Heart left ventricle (tissue), 16 donors: ENCODE results near the gene SLC9A8. TPM values are rescaled to one million over a fixed set of nuclear protein-coding genes. Genes with fewer than 3 reads are reported as not detected.

Source experiments
- ATAC-seq, 4 donors: fragments of 200-7000 bp; cut with Tn5 transposase; one replicate each; pipeline ENCODE4 v1.9.1; 2020 to 2022; ENCODE audit warnings: moderate library complexity in 4 of 4, mild to moderate bottlenecking in 3 of 4, moderate number of reproducible peaks in 1 of 4
- DNase-seq, 5 donors: peaks; one replicate each; pipeline ENCODE4 v3.0.0-alpha.2; 2020
- H3K27ac ChIP-seq, 12 donors: fragments of 200-600 bp; sonication (generic) in 4 of 12; one replicate each; pipeline versions ENCODE4 v1.5.0 to v1.8.0; 2016 to 2022; ENCODE audit warnings: mild to moderate bottlenecking in 2 of 12
- H3K27me3 ChIP-seq, 9 donors: fragments of 200-600 bp; sonication (generic) in 2 of 9; one replicate each; pipeline versions ENCODE4 v1.5.1 to v1.8.0; 2016 to 2022; ENCODE audit warnings: mild to moderate bottlenecking in 3 of 9
- H3K36me3 ChIP-seq, 9 donors: fragments of 200-600 bp; sonication (generic) in 2 of 9; one replicate each; pipeline versions ENCODE4 v1.5.0 to v1.8.0; 2018 to 2022; ENCODE audit warnings: mild to moderate bottlenecking in 2 of 9
- H3K4me1 ChIP-seq, 12 donors: fragments of 200-600 bp; sonication (generic) in 4 of 12; one replicate each; pipeline versions ENCODE4 v1.5.0 to v1.8.0; 2016 to 2022; ENCODE audit warnings: mild to moderate bottlenecking in 3 of 12
- H3K4me3 ChIP-seq, 12 donors: fragments of 200-600 bp; sonication (generic) in 4 of 12; one replicate each; pipeline versions ENCODE4 v1.5.0 to v1.8.0; 2017 to 2022; ENCODE audit warnings: mild to moderate bottlenecking in 9 of 12, moderate library complexity in 4 of 12
- H3K9me3 ChIP-seq, 12 donors: fragments of 200-600 bp; sonication (generic) in 4 of 12; one replicate each; pipeline versions ENCODE4 v1.5.0 to v1.8.0; 2016 to 2022; ENCODE audit warnings: mild to moderate bottlenecking in 1 of 12
- POLR2A ChIP-seq, 2 donors: fragments of 450-650 bp; IDR thresholded peaks; one replicate each; pipeline ENCODE4 v1.6.1; 2017; ENCODE audit warnings: antibody characterized with exemption in 2 of 2, mild to moderate bottlenecking in 2 of 2, moderate library complexity in 2 of 2
- WGBS, 4 donors: extraction: QIAGEN DNeasy Blood & Tissue Kit in 2 of 4; methylation state at CpG; one replicate each; pipeline versions ENCODE4 v1.1.5 to v1.1.7; 2013 to 2018; 5-methylcytosine and 5-hydroxymethylcytosine counted together
- intact Hi-C, 10 donors: fragments of 100-400 bp; cut with DNase I; formaldehyde crosslinking; loops; one replicate each; pipeline versions ENCODE4 v1.11.1 to v1.14.2; 2022
- polyA plus RNA-seq, 2 donors: library from polyadenylated mRNA; stranded (reverse); fragments of 200-250 nt; gene quantifications; one replicate each; pipeline ENCODE4 v1.2.3, GENCODE V29; 2013
- total RNA-seq, 9 donors: library from RNA; depleted of rRNA in 2 of 9; stranded (reverse); fragments of >200 nt in 2 of 9; fragmentation: NEBNext Ultra II Directional in 3 of 9; extraction: Animal tissue kit (Norgen Biotek cat#: 25700) in 3 of 9; gene quantifications; one replicate each; pipeline versions ENCODE4 v1.1.0 to v1.2.4, GENCODE V29; 2016 to 2023
- TF ChIP-seq, protein P1 (sequence below), 12 donors: fragments of 200-600 bp; sonication (generic) in 4 of 12; IDR thresholded peaks; one replicate each; pipeline versions ENCODE4 v1.5.0 to v1.8.0; 2018 to 2022; ENCODE audit warnings: antibody characterized with exemption in 12 of 12, mild to moderate bottlenecking in 5 of 12
- donor health status: ischemic (EF 13 %, LVEDD 7.1; RV severe dilation, severe dysfunction).
- donor health status: healthy with polysubstance abuse.
- donor health status: DM: no; HTN: yes; CAD: no.
- donor health status: DM: no; HTN: no; CAD: no.
- donor health status: ischemic (EF 25% LVEDD 6.9; RV normal size, moderate dysfunction).
- donor health status: ischemic (EF 25% LVEDD 5.7; RV mildly dilated, moderate dysfunction).
- donor health status: healthy.
- donor health status: DM: yes; HTN: yes; CAD: no.
- donor health status: ischemic (EF 35%, LVEDD 5.7; RV mildly dilated, moderate dysfunction).
- donor health status: nonischemic (EF 11% LVEDD 7.7; RV severe dilation, severe dysfunction).
- donor health status: DM: yes; HTN: yes; CAD: no.
- donor health status: PGD.
- donor health status: ischemic (EF 29% LVEDD 5.4; RV normal size, mild dysfunction).
- donor health status: nonischemic (EF 23%, LVEDD 6.1; RV moderate dilation, normal function).

Gene SLC9A8
- total and polyA plus RNA-seq, 11 donors = 4.6 to 12.5 (median 6.2) TPM

DNA sequence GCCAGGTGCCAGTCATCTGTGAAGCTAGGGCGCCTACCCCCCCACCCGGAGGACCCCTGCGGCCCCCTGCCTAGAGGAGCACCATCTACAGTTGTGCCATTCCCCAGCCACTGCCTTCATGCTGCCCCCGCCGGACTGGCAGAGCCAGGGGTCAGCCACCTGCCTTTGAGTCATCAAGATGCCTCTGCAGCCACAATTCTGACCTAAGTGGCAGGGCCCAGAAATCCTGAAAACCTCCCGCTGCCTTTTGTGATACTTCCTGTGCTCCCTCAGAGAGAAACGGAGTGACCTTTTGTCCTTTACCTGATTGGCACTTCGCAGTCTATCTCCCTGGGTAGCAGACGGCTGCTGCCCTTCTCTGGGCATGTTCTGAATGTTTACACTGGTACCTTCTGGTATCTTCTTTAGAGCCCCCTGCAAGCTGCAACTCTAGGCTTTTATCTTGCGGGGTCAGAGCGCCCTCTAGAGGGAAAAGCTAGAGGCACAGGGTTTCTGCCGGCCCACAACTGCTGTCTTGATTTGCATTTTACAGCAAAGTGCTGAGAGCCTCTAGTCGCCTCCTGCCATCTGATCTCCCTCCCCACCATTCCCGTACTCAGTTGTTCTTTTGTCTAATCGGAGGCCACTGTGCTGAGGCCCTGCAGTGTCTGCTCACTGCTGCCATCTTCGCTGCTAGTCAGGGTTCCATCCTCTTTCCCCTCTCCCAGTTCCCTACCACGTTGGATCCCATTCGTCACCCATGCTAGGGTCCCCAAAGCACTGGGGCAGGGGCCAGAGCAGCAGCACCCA is 75.8 kb downstream of the SLC9A8 start:
- Histone ChIP-seq H3K36me3 (peaks cover 0 to 47% (median 28%) of the 10 kb centered on the region in 9 donors), H3K4me3 (no peak overlapping the region), H3K27me3 (no peaks in the 10 kb centered on the region), H3K9me3 (no peaks in the 10 kb centered on the region), H3K27ac (peak overlapping the region in 11 of 12 donors; percentile 35 to 79 (median 59)), H3K4me1 (peaks cover 0 to 69% (median 48%) of the 10 kb centered on the region in 12 donors)
- no peak for TF ChIP-seq POLR2A (IDR thresholded peaks at IDR 0.05)
- TF ChIP-seq, protein P1, sequence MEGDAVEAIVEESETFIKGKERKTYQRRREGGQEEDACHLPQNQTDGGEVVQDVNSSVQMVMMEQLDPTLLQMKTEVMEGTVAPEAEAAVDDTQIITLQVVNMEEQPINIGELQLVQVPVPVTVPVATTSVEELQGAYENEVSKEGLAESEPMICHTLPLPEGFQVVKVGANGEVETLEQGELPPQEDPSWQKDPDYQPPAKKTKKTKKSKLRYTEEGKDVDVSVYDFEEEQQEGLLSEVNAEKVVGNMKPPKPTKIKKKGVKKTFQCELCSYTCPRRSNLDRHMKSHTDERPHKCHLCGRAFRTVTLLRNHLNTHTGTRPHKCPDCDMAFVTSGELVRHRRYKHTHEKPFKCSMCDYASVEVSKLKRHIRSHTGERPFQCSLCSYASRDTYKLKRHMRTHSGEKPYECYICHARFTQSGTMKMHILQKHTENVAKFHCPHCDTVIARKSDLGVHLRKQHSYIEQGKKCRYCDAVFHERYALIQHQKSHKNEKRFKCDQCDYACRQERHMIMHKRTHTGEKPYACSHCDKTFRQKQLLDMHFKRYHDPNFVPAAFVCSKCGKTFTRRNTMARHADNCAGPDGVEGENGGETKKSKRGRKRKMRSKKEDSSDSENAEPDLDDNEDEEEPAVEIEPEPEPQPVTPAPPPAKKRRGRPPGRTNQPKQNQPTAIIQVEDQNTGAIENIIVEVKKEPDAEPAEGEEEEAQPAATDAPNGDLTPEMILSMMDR (IDR thresholded peaks at IDR 0.05) = peak; percentile 63 to 79 (median 74)
- DNase-seq = peak in 1 of 5 donors; percentile 65
- WGBS, 4 donors = 53 to 68% (median 65%) methylated on average over 16 to 18 of the region's 18 CpGs
- ATAC-seq = peak in 2 of 4 donors; percentile 8 to 9
- intact Hi-C loops = loop anchor here in 6 of 10 donors (1.0 to 5.0 kb wide), 3 partner anchors 276 to 278 kb away; no protein-coding TSS in a partner anchor

DNA sequence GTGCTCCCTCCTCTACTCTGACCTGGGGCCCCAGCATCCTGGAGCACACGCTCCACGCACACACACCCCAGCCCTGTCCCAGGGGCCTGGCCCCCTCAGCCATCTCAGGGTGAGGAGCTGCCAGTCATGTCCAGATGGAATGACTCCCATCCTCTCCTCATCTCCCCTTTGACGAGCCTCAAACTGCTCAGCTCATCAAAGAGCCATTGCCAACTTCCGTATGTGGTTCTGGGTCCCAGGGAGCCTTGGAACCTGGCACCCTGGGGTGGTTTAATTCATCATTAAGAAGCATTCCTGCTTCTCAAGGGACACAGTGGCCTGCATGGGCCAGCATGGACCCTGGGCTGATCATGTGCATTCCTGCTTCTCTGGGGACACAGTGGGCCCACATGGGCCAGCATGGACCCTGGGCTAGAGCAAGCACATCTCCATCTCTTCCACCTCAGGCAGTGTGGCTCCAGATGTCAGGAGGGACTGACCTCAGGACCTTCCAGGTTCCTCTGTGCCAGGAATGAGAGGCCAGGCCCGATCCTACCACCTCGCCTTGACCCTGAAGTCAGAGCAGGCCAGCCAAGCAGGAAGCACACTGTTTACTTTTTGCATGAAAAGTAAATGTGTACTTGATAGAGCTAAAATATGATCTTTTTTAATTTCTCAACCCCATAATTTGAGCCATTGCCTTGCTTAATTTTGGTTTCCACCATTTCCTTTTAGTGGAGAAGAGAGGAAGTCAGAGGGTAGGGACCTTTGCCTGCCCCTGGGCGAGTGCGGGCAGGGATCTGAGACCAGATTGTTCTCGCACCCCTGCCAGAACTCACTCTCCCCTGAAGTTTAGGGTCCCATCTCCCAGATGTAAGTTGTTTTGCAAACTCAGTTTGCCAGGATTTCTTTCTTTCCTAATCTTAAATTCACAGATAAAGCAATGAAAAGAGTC is 76.6 kb downstream of the SLC9A8 start:
- H3K27me3 ChIP-seq = no peaks in the 10 kb centered on the region
- WGBS, 4 donors = 78 to 81% (median 79%) methylated on average over 9 of the region's 9 CpGs
- ATAC-seq (no peak), DNase-seq (peak in 1 of 5 donors; percentile 22)
- H3K27ac ChIP-seq = peak overlapping the region in 6 of 12 donors; percentile 14 to 75 (median 55)
- intact Hi-C loops = loop anchor here in 5 of 10 donors (2.0 to 5.0 kb wide), 2 partner anchors 277 to 278 kb away; no protein-coding TSS in a partner anchor
- H3K4me1 ChIP-seq = peaks cover 0 to 77% (median 56%) of the 10 kb centered on the region in 12 donors
- H3K9me3 ChIP-seq = no peaks in the 10 kb centered on the region
- H3K36me3 ChIP-seq = peaks cover 0 to 41% (median 22%) of the 10 kb centered on the region in 9 donors
- TF ChIP-seq POLR2A (IDR thresholded peaks at IDR 0.05) = no peak
- no peak overlapping the region for H3K4me3 ChIP-seq

DNA sequence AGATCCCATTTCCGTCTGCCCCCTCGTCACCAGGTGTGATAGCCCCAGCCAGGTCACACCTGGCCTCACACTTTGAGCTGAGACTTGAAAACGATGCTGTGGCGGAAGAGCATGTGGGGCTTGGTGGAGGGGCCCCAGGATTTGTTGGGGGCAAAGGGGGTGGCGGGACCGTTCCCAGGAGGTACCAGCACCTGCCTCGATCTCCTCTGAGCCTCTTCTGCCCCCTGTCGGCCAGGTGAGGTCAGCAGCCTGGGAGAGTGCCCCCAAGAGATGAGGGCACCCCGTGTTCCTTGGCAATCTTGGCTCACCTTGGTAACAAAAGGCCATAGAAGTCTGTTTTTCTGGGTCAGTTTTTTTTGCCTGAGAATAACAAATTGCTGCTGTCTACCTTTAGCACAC is 77.3 kb downstream of the SLC9A8 start:
- 73 to 82% (median 80%) methylated on average over 5 to 9 of the region's 9 CpGs for WGBS, 4 donors
- H3K27ac ChIP-seq = peak overlapping the region in 1 of 12 donors; percentile 19
- intact Hi-C loops = loop anchor here in 5 of 10 donors (2.0 to 5.0 kb wide), 3 partner anchors 37 to 279 kb away; no protein-coding TSS in a partner anchor
- H3K4me1 ChIP-seq = peaks cover 0 to 78% (median 57%) of the 10 kb centered on the region in 12 donors
- ATAC-seq = no peak
- no peaks in the 10 kb centered on the region for H3K27me3 ChIP-seq
- no peak overlapping the region for H3K4me3 ChIP-seq
- H3K36me3 ChIP-seq = peaks cover 0 to 34% (median 16%) of the 10 kb centered on the region in 9 donors
- TF ChIP-seq, protein P1 (IDR thresholded peaks at IDR 0.05) = peak in 4 of 12 donors; percentile 15 to 20 (median 18)
- TF ChIP-seq POLR2A (IDR thresholded peaks at IDR 0.05) = no peak
- H3K9me3 ChIP-seq = no peaks in the 10 kb centered on the region
- peak in 1 of 5 donors; percentile 21 for DNase-seq
